Loucy (cell line): Measurements from ENCODE around the gene CYP27A1.

Source experiments
- H2AFZ ChIP-seq: fragments of 200-600 bp; sonication (generic); 2 replicates; pipeline ENCODE4 v1.6.0; 2016; ENCODE audit warnings: antibody characterized with exemption, mild to moderate bottlenecking, low read length, moderate library complexity
- H3F3A ChIP-seq: fragments of 200-600 bp; 2 replicates; pipeline ENCODE4 v1.6.0; 2016; ENCODE audit warnings: antibody characterized with exemption, low read depth, mild to moderate bottlenecking
- H3K27me3 ChIP-seq: fragments of 200-600 bp; sonication (generic); 2 replicates; pipeline ENCODE4 v1.6.1; 2014; ENCODE audit warnings: low read length, mild to moderate bottlenecking; ENCODE audit not compliant: insufficient read depth, poor library complexity, severe bottlenecking
- H3K36me3 ChIP-seq: fragments of 200-600 bp; sonication (generic); 2 replicates; pipeline ENCODE4 v1.6.1; 2016; ENCODE audit warnings: low read length; ENCODE audit not compliant: insufficient read depth
- H3K4me1 ChIP-seq: fragments of 200-600 bp; sonication (generic); 2 replicates; pipeline ENCODE4 v1.5.1; 2014; ENCODE audit warnings: low read length, mild to moderate bottlenecking; ENCODE audit not compliant: insufficient read depth, poor library complexity, severe bottlenecking
- H3K4me2 ChIP-seq: fragments of 200-600 bp; sonication (generic); 2 replicates; pipeline ENCODE4 v1.6.0; 2014; ENCODE audit warnings: antibody characterized with exemption, low read length, low read depth, mild to moderate bottlenecking; ENCODE audit not compliant: poor library complexity, severe bottlenecking
- H3K4me3 ChIP-seq: fragments of 200-600 bp; sonication (generic); 2 replicates; pipeline ENCODE4 v1.5.1; 2014; ENCODE audit warnings: low read length, mild to moderate bottlenecking, mixed read lengths; ENCODE audit not compliant: poor library complexity, severe bottlenecking
- H3K79me2 ChIP-seq: fragments of 200-600 bp; sonication (generic); 2 replicates; pipeline ENCODE4 v1.6.1; 2014; ENCODE audit warnings: low read length; ENCODE audit not compliant: insufficient read depth
- H3K9ac ChIP-seq: fragments of 200-600 bp; sonication (generic); 2 replicates; pipeline ENCODE4 v1.6.0; 2014; ENCODE audit warnings: mild to moderate bottlenecking, low read depth, low read length, moderate library complexity; ENCODE audit not compliant: poor library complexity, severe bottlenecking
- H3K9me2 ChIP-seq: fragments of 200-600 bp; sonication (generic); replicated peaks from 2 replicates; pipeline ENCODE4 v1.6.1; 2016; ENCODE audit warnings: low read depth, low read length, mixed read lengths
- H3K9me3 ChIP-seq: fragments of 200-600 bp; sonication (generic); 2 replicates; pipeline ENCODE4 v1.6.1; 2014; ENCODE audit warnings: mild to moderate bottlenecking, antibody characterized with exemption, low read length, low read depth; ENCODE audit not compliant: insufficient read depth
- H4K20me1 ChIP-seq: fragments of 200-600 bp; sonication (generic); 2 replicates; pipeline ENCODE4 v1.6.0; 2014; ENCODE audit warnings: antibody characterized with exemption, low read length, mild to moderate bottlenecking; ENCODE audit not compliant: insufficient read depth, poor library complexity, severe bottlenecking
- EZH2phosphoT487 ChIP-seq: fragments of 200-600 bp; IDR thresholded peaks from 2 replicates; pipeline ENCODE4 v1.6.1; 2018; ENCODE audit warnings: antibody characterized with exemption, mild to moderate bottlenecking, moderate library complexity, borderline replicate concordance
- TF ChIP-seq, protein P1 (sequence below): fragments of 200-600 bp; sonication (generic); conservative IDR thresholded peaks from 2 replicates; pipeline ENCODE4 v1.5.1; 2014; ENCODE audit warnings: mild to moderate bottlenecking, antibody characterized with exemption, low read length

The CYP27A1 gene

DNA sequence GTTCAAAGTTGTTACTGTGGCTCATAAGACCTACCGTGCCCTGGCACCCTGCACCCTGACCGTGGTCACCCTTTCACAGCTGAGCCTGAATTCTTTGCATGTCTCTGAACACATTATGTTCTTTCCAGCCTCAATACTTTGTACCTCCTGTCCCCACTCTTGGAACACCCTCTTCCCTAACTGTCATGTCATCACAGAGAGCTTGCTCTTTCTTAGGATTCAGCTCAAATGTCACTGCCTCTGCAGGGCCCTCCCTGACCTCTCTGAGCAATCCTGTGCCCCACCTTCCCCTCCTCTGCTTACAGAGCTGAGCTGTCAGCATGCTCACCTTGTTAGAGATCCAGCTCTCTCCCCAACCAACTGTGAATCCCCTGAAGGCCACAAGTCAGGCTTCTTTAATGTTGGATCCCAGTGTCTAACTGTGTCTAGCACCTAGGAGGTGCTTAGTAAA lies 34.6 kb downstream of the CYP27A1 start:
- Histone ChIP-seq H3F3A (no peaks in the 10 kb centered on the region), H2AFZ (no peak overlapping the region), H3K9me3 (no peaks in the 10 kb centered on the region), H4K20me1 (no peaks in the 10 kb centered on the region), H3K9ac (no peak overlapping the region), H3K9me2 (no peaks in the 10 kb centered on the region), H3K27me3 (no peaks in the 10 kb centered on the region), H3K36me3 (no peaks in the 10 kb centered on the region), H3K4me1 (no peaks in the 10 kb centered on the region), H3K4me2 (no peak overlapping the region), H3K79me2 (no peaks in the 10 kb centered on the region), H3K4me3 (no peak overlapping the region)
- TF ChIP-seq, protein P1, sequence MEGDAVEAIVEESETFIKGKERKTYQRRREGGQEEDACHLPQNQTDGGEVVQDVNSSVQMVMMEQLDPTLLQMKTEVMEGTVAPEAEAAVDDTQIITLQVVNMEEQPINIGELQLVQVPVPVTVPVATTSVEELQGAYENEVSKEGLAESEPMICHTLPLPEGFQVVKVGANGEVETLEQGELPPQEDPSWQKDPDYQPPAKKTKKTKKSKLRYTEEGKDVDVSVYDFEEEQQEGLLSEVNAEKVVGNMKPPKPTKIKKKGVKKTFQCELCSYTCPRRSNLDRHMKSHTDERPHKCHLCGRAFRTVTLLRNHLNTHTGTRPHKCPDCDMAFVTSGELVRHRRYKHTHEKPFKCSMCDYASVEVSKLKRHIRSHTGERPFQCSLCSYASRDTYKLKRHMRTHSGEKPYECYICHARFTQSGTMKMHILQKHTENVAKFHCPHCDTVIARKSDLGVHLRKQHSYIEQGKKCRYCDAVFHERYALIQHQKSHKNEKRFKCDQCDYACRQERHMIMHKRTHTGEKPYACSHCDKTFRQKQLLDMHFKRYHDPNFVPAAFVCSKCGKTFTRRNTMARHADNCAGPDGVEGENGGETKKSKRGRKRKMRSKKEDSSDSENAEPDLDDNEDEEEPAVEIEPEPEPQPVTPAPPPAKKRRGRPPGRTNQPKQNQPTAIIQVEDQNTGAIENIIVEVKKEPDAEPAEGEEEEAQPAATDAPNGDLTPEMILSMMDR: no peak
- no peak for TF ChIP-seq EZH2phosphoT487

DNA sequence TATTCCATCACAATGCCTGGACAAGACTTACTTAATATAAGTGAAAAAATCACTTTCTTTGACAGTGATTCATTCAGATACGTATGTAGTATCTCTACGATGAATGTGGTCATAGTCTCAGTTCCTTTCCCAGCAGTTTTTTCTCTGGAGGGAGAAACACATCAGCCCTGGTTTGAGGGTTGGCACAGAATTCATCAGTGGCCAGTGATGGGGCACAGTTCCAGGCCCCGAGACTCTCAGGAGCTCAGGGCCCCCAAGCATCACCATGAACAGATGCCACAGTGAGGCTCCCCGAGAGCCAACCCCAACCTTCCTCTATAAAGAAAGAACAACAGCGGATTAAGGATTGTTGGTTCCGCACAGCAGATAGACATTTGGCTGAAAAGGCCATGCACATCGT lies 37.1 kb downstream of the CYP27A1 start:
- no peaks in the 10 kb centered on the region for H3K27me3 ChIP-seq
- no peaks in the 10 kb centered on the region for H3K9me2 ChIP-seq
- H2AFZ ChIP-seq: no peak overlapping the region
- no peaks in the 10 kb centered on the region for H3F3A ChIP-seq
- TF ChIP-seq EZH2phosphoT487: no peak
- TF ChIP-seq, protein P1: no peak
- H3K36me3 ChIP-seq: no peaks in the 10 kb centered on the region
- no peak overlapping the region for H3K9ac ChIP-seq
- H3K9me3 ChIP-seq: no peaks in the 10 kb centered on the region
- no peaks in the 10 kb centered on the region for H3K4me1 ChIP-seq
- no peak overlapping the region for H3K4me2 ChIP-seq
- H3K79me2 ChIP-seq: no peaks in the 10 kb centered on the region
- no peak overlapping the region for H3K4me3 ChIP-seq
- H4K20me1 ChIP-seq: no peaks in the 10 kb centered on the region

DNA sequence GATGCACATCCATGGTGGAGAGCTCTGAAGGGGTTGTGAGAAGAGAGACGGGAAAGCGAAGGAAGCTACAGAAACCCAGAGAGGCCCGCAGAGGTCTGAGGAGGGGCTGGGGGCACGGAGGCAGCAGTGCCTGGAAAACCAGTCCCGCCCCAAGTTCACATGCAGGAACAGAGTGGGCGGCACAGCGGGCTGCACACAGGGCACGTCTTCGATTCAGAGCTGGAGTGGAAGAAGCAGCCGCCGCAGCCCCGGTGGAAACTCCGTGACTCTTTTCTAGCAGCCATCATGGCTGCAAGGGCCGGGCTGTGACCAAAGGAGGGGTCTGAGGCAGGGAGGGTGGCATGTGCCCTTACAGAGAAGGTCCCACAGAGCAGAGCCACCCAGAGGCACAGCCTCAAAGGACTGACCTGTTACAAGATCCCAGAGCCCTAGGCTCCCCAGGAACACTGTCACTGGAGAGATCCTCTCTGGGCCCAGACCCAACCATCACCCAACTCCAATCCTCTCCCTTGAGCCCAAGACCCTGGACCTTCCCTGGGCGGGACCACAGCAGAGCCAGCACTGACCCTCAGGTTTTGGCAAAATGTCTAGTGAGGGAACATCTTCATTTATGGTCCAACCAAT lies 38.9 kb downstream of the CYP27A1 start:
- Histone ChIP-seq H2AFZ (no peak overlapping the region), H3K79me2 (no peaks in the 10 kb centered on the region), H3K4me1 (no peaks in the 10 kb centered on the region), H3F3A (no peaks in the 10 kb centered on the region), H3K9me3 (no peaks in the 10 kb centered on the region), H3K9ac (no peak overlapping the region), H3K9me2 (no peaks in the 10 kb centered on the region), H3K27me3 (no peaks in the 10 kb centered on the region), H3K4me3 (no peak overlapping the region), H4K20me1 (no peaks in the 10 kb centered on the region), H3K36me3 (no peaks in the 10 kb centered on the region), H3K4me2 (no peak overlapping the region)
- TF ChIP-seq EZH2phosphoT487: no peak
- TF ChIP-seq, protein P1: no peak
